Ishikawa (cell line): ENCODE data around the gene EPHB1.

Source experiments
- CEBPB ChIP-seq: IDR thresholded peaks from 2 replicates; pipeline ENCODE4 v1.6.1; 2012
- CREB1 ChIP-seq: IDR thresholded peaks from 2 replicates; pipeline ENCODE4 v1.6.1; 2012; ENCODE audit warnings: low read depth
- EP300 ChIP-seq: IDR thresholded peaks from 2 replicates; pipeline ENCODE4 v1.6.1; 2012; ENCODE audit warnings: borderline replicate concordance
- FOXM1 ChIP-seq: IDR thresholded peaks from 2 replicates; pipeline ENCODE4 v1.6.1; 2012; ENCODE audit warnings: low read depth, borderline replicate concordance
- RAD21 ChIP-seq: IDR thresholded peaks from 2 replicates; pipeline ENCODE4 v1.6.1; 2012; ENCODE audit warnings: low read depth
- TAF1 ChIP-seq: IDR thresholded peaks from 2 replicates; pipeline ENCODE4 v1.6.1; 2012; ENCODE audit warnings: low read depth, mild to moderate bottlenecking
- TCF12 ChIP-seq: IDR thresholded peaks from 2 replicates; pipeline ENCODE4 v1.6.1; 2012; ENCODE audit warnings: low read depth
- TEAD4 ChIP-seq: IDR thresholded peaks from 2 replicates; pipeline ENCODE4 v1.6.1; 2012
- YY1 ChIP-seq: IDR thresholded peaks from 2 replicates; pipeline ENCODE4 v1.6.1; 2012; ENCODE audit warnings: low read depth
- ZBTB7A ChIP-seq: IDR thresholded peaks from 2 replicates; pipeline ENCODE4 v1.6.1; 2012; ENCODE audit warnings: low read depth
- TF ChIP-seq, protein P1 (sequence below): IDR thresholded peaks from 2 replicates; pipeline ENCODE4 v1.6.1; 2012
- TF ChIP-seq, protein P2 (sequence below): IDR thresholded peaks from 2 replicates; pipeline ENCODE4 v1.6.1; 2012
- TF ChIP-seq, protein P3 (sequence below): IDR thresholded peaks from 2 replicates; pipeline ENCODE4 v1.6.1; 2012; ENCODE audit warnings: low read depth, mild to moderate bottlenecking

DNA sequence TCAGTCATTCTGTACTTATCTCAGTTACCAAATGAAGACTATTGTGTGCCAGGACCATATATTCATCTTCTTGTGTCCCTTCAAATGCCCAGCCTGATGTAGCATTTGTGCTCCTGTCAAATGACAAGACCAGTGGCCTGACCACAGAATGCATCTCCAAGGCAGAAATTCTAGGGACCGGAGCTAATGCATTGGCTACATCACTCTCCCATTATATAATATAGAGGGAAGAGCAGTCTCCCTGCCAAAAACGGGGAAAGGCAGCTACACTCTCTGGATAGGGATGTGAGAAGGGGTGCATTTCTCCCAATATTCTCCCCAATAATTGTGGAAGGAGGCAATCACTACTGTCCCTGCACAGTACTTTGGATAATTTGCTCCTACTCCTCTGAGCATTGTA lies 312.0 kb downstream of the EPHB1 start:
- TF ChIP-seq FOXM1 (no peak), EP300 (no peak), CEBPB (no peak), RAD21 (no peak), TAF1 (no peak), YY1 (no peak), TEAD4 (no peak), TCF12 (no peak), ZBTB7A (no peak), CREB1 (no peak)
- TF ChIP-seq, protein P1, sequence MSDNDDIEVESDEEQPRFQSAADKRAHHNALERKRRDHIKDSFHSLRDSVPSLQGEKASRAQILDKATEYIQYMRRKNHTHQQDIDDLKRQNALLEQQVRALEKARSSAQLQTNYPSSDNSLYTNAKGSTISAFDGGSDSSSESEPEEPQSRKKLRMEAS = no peak
- TF ChIP-seq, protein P2, sequence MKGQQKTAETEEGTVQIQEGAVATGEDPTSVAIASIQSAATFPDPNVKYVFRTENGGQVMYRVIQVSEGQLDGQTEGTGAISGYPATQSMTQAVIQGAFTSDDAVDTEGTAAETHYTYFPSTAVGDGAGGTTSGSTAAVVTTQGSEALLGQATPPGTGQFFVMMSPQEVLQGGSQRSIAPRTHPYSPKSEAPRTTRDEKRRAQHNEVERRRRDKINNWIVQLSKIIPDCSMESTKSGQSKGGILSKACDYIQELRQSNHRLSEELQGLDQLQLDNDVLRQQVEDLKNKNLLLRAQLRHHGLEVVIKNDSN = no peak
- TF ChIP-seq, protein P3, sequence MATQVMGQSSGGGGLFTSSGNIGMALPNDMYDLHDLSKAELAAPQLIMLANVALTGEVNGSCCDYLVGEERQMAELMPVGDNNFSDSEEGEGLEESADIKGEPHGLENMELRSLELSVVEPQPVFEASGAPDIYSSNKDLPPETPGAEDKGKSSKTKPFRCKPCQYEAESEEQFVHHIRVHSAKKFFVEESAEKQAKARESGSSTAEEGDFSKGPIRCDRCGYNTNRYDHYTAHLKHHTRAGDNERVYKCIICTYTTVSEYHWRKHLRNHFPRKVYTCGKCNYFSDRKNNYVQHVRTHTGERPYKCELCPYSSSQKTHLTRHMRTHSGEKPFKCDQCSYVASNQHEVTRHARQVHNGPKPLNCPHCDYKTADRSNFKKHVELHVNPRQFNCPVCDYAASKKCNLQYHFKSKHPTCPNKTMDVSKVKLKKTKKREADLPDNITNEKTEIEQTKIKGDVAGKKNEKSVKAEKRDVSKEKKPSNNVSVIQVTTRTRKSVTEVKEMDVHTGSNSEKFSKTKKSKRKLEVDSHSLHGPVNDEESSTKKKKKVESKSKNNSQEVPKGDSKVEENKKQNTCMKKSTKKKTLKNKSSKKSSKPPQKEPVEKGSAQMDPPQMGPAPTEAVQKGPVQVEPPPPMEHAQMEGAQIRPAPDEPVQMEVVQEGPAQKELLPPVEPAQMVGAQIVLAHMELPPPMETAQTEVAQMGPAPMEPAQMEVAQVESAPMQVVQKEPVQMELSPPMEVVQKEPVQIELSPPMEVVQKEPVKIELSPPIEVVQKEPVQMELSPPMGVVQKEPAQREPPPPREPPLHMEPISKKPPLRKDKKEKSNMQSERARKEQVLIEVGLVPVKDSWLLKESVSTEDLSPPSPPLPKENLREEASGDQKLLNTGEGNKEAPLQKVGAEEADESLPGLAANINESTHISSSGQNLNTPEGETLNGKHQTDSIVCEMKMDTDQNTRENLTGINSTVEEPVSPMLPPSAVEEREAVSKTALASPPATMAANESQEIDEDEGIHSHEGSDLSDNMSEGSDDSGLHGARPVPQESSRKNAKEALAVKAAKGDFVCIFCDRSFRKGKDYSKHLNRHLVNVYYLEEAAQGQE = no peak
